ENCODE results near the gene SLC2A9.

GRCh38 chr4:9812501-9813340 lies 208.6 kb downstream of the SLC2A9 start:
- TF ChIP-seq CTCF (IDR thresholded peaks at IDR 0.05) (no peak), POLR2A (IDR thresholded peaks at IDR 0.05) (no peak)
